PC-9 (cell line): ENCODE results near the gene FAM131B.

ENCODE experiments used
- EZH2 ChIP-seq: fragments of 200-600 bp; sonication (generic); IDR thresholded peaks from 2 replicates; pipeline ENCODE4 v1.8.0; 2017; ENCODE audit warnings: antibody characterized with exemption, low read depth
- TF ChIP-seq, protein P1 (sequence below): fragments of 200-600 bp; sonication (generic); conservative IDR thresholded peaks from 2 replicates; pipeline ENCODE4 v1.6.1; 2017; ENCODE audit warnings: mixed run types, antibody characterized with exemption, mild to moderate bottlenecking, moderate library complexity

DNA sequence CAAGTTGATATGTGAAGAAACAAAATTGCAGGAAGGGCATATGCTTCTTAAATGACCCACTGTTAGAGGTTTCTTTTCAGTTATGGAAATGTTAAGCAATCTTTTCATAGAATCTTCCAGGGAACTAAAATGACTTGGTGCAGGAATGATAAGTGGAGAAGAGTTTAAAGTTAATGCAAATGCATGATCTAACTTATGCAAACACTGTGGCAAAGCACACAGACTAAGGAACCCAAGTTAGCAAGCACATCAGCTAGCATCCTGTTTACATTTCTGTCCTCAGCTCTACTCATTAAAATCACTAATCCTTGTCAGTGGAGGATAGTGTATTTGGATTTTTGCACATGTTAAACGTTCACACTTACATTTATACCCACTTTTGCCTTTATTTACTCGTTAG, 37.3 kb downstream of the FAM131B start:
- TF ChIP-seq, protein P1, sequence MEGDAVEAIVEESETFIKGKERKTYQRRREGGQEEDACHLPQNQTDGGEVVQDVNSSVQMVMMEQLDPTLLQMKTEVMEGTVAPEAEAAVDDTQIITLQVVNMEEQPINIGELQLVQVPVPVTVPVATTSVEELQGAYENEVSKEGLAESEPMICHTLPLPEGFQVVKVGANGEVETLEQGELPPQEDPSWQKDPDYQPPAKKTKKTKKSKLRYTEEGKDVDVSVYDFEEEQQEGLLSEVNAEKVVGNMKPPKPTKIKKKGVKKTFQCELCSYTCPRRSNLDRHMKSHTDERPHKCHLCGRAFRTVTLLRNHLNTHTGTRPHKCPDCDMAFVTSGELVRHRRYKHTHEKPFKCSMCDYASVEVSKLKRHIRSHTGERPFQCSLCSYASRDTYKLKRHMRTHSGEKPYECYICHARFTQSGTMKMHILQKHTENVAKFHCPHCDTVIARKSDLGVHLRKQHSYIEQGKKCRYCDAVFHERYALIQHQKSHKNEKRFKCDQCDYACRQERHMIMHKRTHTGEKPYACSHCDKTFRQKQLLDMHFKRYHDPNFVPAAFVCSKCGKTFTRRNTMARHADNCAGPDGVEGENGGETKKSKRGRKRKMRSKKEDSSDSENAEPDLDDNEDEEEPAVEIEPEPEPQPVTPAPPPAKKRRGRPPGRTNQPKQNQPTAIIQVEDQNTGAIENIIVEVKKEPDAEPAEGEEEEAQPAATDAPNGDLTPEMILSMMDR: no peak
- TF ChIP-seq EZH2: no peak
